Lower leg skin (tissue), 3 donors: Measurements from ENCODE around the gene RAB1B.

Experiments
- CTCF ChIP-seq, 3 donors: fragments of 450-650 bp; IDR thresholded peaks; one replicate each; pipeline ENCODE4 v1.5.1; 2016; ENCODE audit warnings: antibody characterized with exemption in 3 of 3, mild to moderate bottlenecking in 3 of 3, moderate library complexity in 2 of 3
- POLR2A ChIP-seq, 2 donors: fragments of 450-650 bp; IDR thresholded peaks; one replicate each; pipeline ENCODE4 v1.6.1; 2016 to 2017; ENCODE audit warnings: antibody characterized with exemption in 2 of 2, mild to moderate bottlenecking in 1 of 2, moderate library complexity in 1 of 2

GRCh38 chr11:66248903-66249302 is 19.5 kb upstream of the RAB1B start:
- TF ChIP-seq CTCF (IDR thresholded peaks at IDR 0.05), result no peak
- no peak for TF ChIP-seq POLR2A (IDR thresholded peaks at IDR 0.05)
